HepG2 (cell line): ENCODE measurements around the gene SERPINB6. TPM values are rescaled to one million over a fixed set of nuclear protein-coding genes. Genes with fewer than 3 reads are reported as not detected.

Experiments used
- HOXA3 ChIP-seq: sonication (generic); formaldehyde crosslinking; IDR thresholded peaks from 2 replicates; pipeline ENCODE4 v1.5.0; 2020; ENCODE audit warnings: missing genetic modification reagents
- RARA ChIP-seq: IDR thresholded peaks from 2 replicates; pipeline ENCODE4 v1.6.1; 2016; ENCODE audit warnings: missing genetic modification reagents, missing compliant biosample characterization
- REPIN1 ChIP-seq: sonication (generic); formaldehyde crosslinking; IDR thresholded peaks from 2 replicates; pipeline ENCODE4 v1.8.0; 2022; ENCODE audit warnings: missing genetic modification reagents, low read depth, mild to moderate bottlenecking, borderline replicate concordance
- TARDBP ChIP-seq: sonication (generic); formaldehyde crosslinking; IDR thresholded peaks from 2 replicates; pipeline ENCODE4 v1.8.0; 2022; ENCODE audit warnings: mild to moderate bottlenecking, missing genetic modification reagents
- TBP ChIP-seq: sonication (generic); formaldehyde crosslinking; IDR thresholded peaks from 2 replicates; pipeline ENCODE4 v1.5.0; 2020; ENCODE audit warnings: missing genetic modification reagents
- YEATS2 ChIP-seq: sonication (generic); formaldehyde crosslinking; IDR thresholded peaks from 2 replicates; pipeline ENCODE4 v1.4.0; 2020; ENCODE audit warnings: missing genetic modification reagents, borderline replicate concordance
- YY1 ChIP-seq: IDR thresholded peaks from 2 replicates; pipeline ENCODE4 v1.6.1; 2011; ENCODE audit warnings: low read length, low read depth, moderate library complexity, mild to moderate bottlenecking; ENCODE audit not compliant: insufficient read depth, insufficient replicate concordance
- ZC3H13 ChIP-seq: sonication (generic); formaldehyde crosslinking; IDR thresholded peaks from 2 replicates; pipeline ENCODE4 v1.8.1; 2023; ENCODE audit warnings: mild to moderate bottlenecking, missing genetic modification reagents, moderate library complexity
- ZFP36 ChIP-seq: fragments of 150-350 bp; IDR thresholded peaks from 2 replicates; pipeline ENCODE4 v1.6.1; 2018; ENCODE audit warnings: borderline replicate concordance, low read length, low read depth; ENCODE audit not compliant: partially characterized antibody
- ZNF607 ChIP-seq: sonication (generic); formaldehyde crosslinking; IDR thresholded peaks from 2 replicates; pipeline ENCODE4 v1.5.1; 2020; ENCODE audit warnings: missing genetic modification reagents, mild to moderate bottlenecking, borderline replicate concordance
- ZZZ3 ChIP-seq: sonication (generic); formaldehyde crosslinking; IDR thresholded peaks from 2 replicates; pipeline ENCODE4 v1.4.0; 2020; ENCODE audit warnings: missing genetic modification reagents, mild to moderate bottlenecking, borderline replicate concordance
- polyA plus RNA-seq, 8 experiments: library from polyadenylated mRNA; depleted of rRNA in 3 of 8; stranded (reverse) in 7 of 8; unstranded in 1 of 8; fragments of >200 nt; fragmentation: Illumina TruSeq in 4 of 8; extraction: Trizol in 4 of 8; gene quantifications; 2 replicates each; pipeline versions ENCODE4 v1.2.1 to v1.2.3, GENCODE V29; 2011 to 2016; ENCODE audit warnings: low read depth in 4 of 8, missing spikeins in 1 of 8, mixed read lengths in 1 of 8; ENCODE audit not compliant: insufficient read depth in 1 of 8
- total RNA-seq, 5 experiments: library from RNA; depleted of rRNA; stranded (reverse); fragments of >200 nt; fragmentation: Illumina TruSeq; extraction: Trizol; gene quantifications; 2 replicates each; pipeline ENCODE4 v1.2.3, GENCODE V29; 2016; ENCODE audit warnings: low read depth in 1 of 5
- TF ChIP-seq, protein P1 (sequence below): sonication (generic); formaldehyde crosslinking; IDR thresholded peaks from 2 replicates; pipeline ENCODE4 v1.4.0; 2020; ENCODE audit warnings: low read depth, mild to moderate bottlenecking, missing genetic modification reagents
- TF ChIP-seq, protein P2 (sequence below): sonication (generic); formaldehyde crosslinking; IDR thresholded peaks from 2 replicates; pipeline ENCODE4 v1.8.0; 2022; ENCODE audit warnings: mild to moderate bottlenecking, missing genetic modification reagents; ENCODE audit not compliant: insufficient replicate concordance
- TF ChIP-seq, protein P3 (sequence below): sonication (generic); formaldehyde crosslinking; IDR thresholded peaks from 2 replicates; pipeline ENCODE4 v1.4.0; 2020; ENCODE audit warnings: mild to moderate bottlenecking, missing genetic modification reagents
- TF ChIP-seq, protein P4 (sequence below), 2 experiments: sonication (generic) in 1 of 2; formaldehyde crosslinking in 1 of 2; IDR thresholded peaks; 2 replicates each; pipeline versions ENCODE4 v1.4.0 to v1.6.1; 2016 to 2020; ENCODE audit warnings: borderline replicate concordance in 1 of 2, low read depth in 1 of 2, mild to moderate bottlenecking in 1 of 2, missing genetic modification reagents in 1 of 2
- TF ChIP-seq, protein P5 (sequence below): IDR thresholded peaks from 2 replicates; pipeline ENCODE4 v1.6.1; 2016; ENCODE audit warnings: missing compliant biosample characterization, missing genetic modification reagents, borderline replicate concordance
- TF ChIP-seq, protein P6 (sequence below): sonication (generic); formaldehyde crosslinking; conservative IDR thresholded peaks from 2 replicates; pipeline ENCODE4 v1.4.0; 2020; ENCODE audit warnings: missing genetic modification reagents

Gene SERPINB6
- total and polyA plus RNA-seq, 2 of the 13 experiments (the other 11 are each of a cell fraction or from before 2014, with no cell fraction given) = 38.2 to 61.3 TPM

DNA sequence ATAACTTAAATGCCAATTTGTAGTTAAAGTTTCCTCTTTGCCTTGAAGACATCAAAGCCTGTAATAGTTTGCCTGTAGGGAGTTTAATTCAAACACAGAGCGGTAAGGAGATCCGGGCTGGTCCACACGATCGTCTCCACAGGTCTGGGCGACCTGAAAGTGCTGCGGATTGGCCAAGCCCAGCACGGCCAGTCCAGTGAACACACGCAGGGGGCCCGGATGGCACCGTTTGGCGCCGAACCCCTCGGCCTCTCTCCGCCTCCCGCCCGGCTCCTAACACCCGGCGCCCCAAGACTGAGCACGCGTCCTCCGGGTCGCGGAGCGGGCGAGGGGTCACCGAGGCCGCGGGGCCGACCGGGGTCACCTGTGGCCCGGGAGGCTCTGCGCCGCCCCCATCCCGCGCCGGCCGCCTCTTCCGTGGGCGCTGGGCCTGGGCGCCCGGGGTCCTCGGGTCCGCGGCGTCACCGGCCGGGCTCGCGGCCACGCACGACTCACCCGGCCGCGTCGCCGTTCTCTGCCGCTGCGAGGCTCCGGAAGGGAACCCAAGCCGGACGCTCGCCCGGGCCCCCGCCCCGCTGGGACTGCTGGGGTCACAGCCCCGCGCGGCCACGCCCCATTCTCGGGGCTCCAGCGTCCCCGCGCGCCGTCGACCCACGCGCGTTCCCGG, 481 bp downstream of the SERPINB6 start (continued):
- TF ChIP-seq TBP (CRISPR knock-in tag) (no peak), RARA (CRISPR knock-in tag) (peak; percentile 73; the same call in 1 of the 2 replicates), YEATS2 (no peak), HOXA3 (CRISPR knock-in tag) (peak; percentile 5; the same call in 1 of the 2 replicates), REPIN1 (no peak), ZNF607 (CRISPR knock-in tag) (peak; percentile 2; the same call in 1 of the 2 replicates), ZC3H13 (no peak), YY1 (peak; percentile 31), ZZZ3 (CRISPR knock-in tag) (0 out of 2 replicates have a peak, but pooled peaks have one; percentile 58), TARDBP (0 out of 2 replicates have a peak, but pooled peaks have one; percentile 24), ZFP36 (no peak)
- TF ChIP-seq, protein P1, sequence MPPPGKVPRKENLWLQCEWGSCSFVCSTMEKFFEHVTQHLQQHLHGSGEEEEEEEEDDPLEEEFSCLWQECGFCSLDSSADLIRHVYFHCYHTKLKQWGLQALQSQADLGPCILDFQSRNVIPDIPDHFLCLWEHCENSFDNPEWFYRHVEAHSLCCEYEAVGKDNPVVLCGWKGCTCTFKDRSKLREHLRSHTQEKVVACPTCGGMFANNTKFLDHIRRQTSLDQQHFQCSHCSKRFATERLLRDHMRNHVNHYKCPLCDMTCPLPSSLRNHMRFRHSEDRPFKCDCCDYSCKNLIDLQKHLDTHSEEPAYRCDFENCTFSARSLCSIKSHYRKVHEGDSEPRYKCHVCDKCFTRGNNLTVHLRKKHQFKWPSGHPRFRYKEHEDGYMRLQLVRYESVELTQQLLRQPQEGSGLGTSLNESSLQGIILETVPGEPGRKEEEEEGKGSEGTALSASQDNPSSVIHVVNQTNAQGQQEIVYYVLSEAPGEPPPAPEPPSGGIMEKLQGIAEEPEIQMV (CRISPR knock-in tag) = no peak
- TF ChIP-seq, protein P2, sequence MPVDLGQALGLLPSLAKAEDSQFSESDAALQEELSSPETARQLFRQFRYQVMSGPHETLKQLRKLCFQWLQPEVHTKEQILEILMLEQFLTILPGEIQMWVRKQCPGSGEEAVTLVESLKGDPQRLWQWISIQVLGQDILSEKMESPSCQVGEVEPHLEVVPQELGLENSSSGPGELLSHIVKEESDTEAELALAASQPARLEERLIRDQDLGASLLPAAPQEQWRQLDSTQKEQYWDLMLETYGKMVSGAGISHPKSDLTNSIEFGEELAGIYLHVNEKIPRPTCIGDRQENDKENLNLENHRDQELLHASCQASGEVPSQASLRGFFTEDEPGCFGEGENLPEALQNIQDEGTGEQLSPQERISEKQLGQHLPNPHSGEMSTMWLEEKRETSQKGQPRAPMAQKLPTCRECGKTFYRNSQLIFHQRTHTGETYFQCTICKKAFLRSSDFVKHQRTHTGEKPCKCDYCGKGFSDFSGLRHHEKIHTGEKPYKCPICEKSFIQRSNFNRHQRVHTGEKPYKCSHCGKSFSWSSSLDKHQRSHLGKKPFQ = no peak
- TF ChIP-seq, protein P3, sequence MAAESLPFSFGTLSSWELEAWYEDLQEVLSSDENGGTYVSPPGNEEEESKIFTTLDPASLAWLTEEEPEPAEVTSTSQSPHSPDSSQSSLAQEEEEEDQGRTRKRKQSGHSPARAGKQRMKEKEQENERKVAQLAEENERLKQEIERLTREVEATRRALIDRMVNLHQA (CRISPR knock-in tag) = no peak
- TF ChIP-seq, protein P4, sequence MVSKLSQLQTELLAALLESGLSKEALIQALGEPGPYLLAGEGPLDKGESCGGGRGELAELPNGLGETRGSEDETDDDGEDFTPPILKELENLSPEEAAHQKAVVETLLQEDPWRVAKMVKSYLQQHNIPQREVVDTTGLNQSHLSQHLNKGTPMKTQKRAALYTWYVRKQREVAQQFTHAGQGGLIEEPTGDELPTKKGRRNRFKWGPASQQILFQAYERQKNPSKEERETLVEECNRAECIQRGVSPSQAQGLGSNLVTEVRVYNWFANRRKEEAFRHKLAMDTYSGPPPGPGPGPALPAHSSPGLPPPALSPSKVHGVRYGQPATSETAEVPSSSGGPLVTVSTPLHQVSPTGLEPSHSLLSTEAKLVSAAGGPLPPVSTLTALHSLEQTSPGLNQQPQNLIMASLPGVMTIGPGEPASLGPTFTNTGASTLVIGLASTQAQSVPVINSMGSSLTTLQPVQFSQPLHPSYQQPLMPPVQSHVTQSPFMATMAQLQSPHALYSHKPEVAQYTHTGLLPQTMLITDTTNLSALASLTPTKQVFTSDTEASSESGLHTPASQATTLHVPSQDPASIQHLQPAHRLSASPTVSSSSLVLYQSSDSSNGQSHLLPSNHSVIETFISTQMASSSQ (IDR thresholded peaks at IDR 0.05; ENCODE audit: low read depth) = no peak
- TF ChIP-seq, protein P4 (CRISPR knock-in tag; IDR thresholded peaks at IDR 0.05; ENCODE audit: borderline replicate concordance) = no peak
- TF ChIP-seq, protein P5, sequence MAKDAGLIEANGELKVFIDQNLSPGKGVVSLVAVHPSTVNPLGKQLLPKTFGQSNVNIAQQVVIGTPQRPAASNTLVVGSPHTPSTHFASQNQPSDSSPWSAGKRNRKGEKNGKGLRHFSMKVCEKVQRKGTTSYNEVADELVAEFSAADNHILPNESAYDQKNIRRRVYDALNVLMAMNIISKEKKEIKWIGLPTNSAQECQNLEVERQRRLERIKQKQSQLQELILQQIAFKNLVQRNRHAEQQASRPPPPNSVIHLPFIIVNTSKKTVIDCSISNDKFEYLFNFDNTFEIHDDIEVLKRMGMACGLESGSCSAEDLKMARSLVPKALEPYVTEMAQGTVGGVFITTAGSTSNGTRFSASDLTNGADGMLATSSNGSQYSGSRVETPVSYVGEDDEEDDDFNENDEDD (CRISPR knock-in tag) = peak; percentile 41; the same call in 1 of the 2 replicates
- TF ChIP-seq, protein P6, sequence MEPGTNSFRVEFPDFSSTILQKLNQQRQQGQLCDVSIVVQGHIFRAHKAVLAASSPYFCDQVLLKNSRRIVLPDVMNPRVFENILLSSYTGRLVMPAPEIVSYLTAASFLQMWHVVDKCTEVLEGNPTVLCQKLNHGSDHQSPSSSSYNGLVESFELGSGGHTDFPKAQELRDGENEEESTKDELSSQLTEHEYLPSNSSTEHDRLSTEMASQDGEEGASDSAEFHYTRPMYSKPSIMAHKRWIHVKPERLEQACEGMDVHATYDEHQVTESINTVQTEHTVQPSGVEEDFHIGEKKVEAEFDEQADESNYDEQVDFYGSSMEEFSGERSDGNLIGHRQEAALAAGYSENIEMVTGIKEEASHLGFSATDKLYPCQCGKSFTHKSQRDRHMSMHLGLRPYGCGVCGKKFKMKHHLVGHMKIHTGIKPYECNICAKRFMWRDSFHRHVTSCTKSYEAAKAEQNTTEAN (CRISPR knock-in tag) = peak; percentile 56
